ENCODE data around the gene GPR132.
"Not testable (repeated sequence)": the region's sequence is repeated elsewhere in the genome, so short reads cannot be mapped to it uniquely, and the experiment has no call there.

Gene GPR132

DNA sequence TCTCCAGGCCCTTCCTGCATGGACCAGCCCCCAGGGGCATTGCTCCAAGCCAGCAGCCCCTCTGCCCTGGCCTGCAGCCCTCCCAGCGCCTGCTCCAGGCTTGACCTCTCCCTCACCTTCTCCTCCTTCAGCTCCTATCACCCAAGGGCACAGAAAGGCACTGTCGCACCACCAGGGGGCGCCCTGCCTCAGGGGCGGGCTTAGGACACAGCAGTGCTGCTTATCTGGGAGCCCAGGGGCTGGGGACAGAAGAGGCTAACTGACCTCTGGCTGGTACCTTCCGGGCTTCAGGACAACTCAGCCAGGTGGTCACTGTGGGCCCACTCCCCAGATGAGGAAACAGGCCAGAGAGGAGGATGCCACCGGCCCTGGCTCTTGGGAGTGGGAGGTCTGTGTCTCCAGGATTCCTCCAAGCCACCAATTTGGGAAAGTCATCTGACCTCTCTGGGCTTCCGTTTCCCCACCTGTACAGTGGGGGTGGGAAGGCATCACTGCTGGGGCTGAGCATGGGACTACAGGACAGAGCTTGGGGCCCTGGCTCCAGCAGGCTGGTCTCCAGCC lies 25.3 kb upstream of the GPR132 start:
- DNase-seq, result peak; percentile 89

DNA sequence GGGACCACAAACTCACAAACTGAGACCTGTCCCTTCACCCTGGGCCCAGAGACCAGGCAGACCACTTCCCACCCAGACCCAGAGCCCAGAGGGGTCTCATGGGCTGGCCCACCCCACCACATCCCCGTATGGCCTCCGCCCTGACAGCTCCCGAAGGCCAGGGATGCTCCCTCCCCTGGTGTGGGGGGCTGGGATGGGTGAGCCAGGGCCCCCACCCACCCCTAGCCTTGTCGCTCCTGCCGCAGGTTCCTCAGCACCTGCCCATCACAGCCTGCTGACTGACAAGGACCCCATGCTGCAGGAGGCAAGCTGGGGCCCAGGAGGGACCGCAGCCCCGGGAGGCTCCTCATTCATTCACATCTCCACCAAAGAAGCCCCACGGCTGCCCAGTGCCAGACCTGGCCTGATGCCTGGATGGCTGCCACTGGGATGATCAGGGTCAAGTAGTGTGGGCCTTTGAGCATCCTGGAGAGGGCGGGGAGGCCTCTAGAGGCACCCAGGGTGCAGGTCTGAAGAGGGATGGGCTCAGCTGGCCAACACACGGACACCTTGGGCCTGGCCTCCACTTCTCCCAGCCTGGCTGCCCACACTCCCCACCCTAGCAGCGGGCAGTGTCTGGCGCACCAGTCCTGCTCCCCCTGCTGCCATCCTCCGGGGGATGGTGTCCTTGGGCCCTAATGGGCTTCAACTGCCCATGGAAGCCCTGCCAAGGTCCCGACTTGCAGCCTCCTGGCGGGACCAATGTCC lies 24.7 kb upstream of the GPR132 start:
- DNase-seq, result no peak

DNA sequence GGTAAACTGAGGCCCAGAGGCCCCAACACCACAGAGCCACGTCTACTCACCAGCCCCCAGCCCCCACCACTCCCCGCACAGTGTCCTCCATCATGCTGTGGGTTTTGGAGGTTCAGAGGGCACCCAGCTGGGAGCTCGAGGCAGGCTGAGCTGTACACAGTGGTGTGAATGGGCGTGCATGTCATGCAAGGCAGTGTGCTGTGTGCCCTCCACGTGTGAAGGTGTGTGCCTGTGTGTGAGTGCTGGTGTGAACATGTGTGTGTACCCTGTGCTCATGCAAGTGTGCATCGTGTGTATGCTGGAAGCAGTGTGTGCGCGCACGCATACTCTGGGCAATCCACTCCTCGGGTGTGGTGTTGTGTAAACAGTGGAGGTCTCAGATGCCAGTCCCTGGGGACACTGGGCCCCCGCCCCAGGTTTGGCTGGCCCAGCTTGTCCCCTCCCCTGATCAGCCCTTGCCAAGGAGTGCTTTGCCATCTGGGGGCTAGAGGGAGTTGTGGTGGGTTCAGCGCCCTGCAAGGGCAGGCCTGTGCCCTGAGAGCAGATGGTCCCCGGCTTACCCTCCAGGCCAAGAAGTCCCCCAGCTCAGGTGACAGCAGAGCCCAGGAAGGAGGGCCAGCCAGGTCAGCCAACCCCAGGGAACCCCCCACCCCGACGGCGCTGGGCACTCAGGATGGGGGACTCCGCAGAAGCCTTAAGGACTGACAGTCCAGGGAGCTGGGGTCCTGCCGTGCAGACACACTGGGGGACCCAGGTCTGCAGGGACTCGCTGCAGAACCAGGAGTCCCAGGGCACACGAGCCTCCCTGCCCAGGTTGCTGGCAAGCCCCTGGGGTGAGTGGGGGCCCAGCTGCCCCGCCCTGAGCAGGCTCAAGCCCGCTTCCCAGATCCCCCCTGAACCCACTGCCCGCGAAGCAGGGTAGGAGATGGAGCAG lies 23.8 kb upstream of the GPR132 start:
- no peak for DNase-seq

- no peak for DNase-seq
Measured at GRCh38 chr14:105087963-105088811, 23.0 kb upstream of the GPR132 start.

GRCh38 chr14:105087308-105087962 lies 22.2 kb upstream of the GPR132 start:
- no peak for DNase-seq

DNA sequence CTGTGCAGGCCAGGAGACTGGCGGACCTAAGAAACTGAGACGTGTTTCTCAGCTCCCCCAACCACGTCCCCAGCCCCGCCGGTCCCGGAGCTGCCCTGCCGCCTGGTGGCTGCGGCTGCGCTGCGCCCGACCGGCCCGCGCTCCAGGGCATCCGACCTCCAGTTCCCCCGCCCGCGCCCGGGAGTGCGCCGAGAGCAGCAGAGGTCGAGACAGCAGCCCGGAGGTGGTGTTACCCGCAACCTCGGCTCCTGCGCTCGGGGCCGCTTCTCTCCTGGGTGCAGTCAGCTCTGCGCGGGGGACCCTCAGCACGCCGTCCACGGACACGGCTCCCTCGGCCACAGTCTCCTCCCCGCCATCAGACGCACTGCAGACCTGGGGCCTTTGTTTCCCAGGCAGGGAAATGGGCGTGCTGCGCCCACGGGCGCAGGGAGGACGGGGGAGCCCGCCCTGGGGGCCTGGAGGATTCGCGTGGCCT lies 21.6 kb upstream of the GPR132 start:
- peak; percentile 78 for DNase-seq

GRCh38 chr14:105085766-105086165 lies 20.5 kb upstream of the GPR132 start:
- DNase-seq, result no peak

DNA sequence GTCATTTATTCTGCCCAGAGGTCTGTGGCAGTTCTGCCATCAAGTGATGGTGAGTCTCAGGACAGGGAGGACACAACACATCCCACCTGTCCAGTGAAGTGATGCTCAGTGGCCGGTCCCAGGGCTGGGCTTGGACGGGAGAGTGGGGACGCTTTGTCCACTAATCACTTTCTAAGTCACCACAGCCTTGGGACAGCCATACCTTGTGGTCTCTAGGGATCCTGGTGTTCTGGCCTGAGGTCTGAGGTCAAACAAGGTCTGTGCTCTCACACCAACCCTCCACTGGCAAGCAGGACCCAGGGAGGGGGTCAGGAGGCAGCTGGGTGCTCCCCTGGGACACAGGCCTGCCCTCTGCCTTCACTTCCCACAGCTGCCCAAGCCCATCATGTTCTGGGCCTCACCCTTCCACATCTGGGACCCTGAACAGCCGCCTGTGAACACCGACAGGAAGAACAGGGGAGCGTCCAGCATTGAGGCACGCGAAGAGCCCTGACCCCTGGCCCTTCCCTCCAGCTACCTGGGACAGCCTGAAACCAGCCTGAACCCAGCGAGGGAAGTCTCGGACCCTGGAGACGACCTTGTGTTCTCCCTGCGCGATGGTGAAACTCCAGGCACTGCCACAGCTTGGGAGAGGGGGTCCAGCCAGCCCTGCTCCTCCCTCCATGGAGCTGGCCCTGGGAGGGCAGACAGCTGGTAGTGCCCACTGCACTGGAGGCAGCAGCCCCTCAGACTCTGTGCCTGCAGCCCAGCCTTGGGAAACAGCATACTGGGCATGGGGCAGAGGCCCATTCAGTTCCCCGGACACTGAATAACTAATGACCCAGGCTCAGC lies 19.7 kb upstream of the GPR132 start:
- no peak for DNase-seq

DNA sequence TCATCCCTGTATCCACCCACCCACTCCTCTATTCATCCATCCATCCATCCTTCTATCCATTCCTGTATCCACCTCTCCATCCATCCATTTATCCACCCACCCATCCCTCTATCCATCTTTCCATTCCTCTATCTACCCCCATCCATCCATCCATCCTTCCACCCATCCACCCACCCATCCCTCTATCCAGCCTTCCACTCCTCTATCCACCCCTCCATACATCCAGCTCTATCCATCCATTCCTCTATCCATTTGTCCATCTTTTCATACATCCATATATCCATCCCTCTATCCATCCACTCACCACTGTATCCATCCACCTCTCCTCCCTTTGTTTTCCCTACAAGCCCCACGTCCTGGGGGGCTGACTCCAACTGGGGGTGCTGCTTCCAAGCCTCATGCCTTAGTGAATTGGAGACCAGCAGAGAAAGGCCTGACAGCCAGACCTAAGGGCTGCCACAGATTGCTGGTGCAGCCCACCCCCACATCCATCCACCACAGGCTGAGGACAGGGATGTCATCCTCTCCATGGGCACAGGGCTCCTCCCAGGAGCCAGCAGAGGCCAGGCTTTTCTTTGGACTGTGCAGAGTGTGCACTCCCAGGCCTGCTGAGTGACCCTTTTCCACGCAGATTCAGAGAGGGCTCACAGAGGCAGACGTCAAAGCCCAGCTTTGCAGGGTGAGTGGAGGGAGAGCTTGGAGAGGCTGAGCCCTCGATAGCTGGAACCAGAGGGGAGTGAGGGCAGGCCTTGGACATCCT lies 18.9 kb upstream of the GPR132 start:
- DNase-seq, result no peak

DNA sequence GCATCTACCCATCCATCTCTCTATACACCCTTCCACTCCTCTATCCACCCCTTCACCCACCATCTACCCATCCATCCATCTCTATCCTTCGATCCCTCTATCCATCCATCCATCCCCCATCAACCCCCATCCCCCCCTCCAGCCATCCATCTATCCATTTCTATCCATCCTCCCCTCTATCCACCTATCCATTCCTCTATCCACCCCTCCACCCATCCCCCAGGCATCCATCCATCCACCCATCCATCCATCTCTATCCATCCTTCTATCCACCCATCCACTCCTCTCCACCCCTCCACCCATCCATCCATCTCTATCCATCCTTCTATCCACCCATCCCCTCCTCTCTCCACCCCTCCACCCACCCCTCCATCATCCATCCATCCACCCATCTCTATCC lies 17.5 kb upstream of the GPR132 start:
- no peak for DNase-seq

DNA sequence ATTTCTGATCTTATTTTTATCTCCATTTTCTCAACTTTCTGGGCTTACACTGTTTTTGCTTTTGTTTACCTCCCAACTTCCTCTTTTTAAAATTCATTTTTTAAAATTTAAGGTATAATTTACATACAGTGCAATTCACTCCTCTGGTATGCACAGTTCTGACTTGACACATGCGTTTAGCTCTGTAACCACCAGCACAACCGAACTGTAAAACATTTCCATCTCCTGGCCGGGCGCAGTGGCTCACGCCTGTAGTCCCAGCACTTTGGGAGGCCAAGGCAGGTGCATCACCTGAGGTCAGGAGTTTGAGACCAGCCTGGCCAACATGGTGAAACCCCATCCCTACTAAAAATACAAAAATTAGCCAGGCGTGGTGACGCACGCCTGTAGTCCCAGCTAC lies 16.2 kb upstream of the GPR132 start:
- not testable (repeated sequence) for DNase-seq

GRCh38 chr14:105080161-105080560 lies 14.9 kb upstream of the GPR132 start:
- DNase-seq, result no peak

GRCh38 chr14:105078294-105078693 lies 13.1 kb upstream of the GPR132 start:
- no peak for DNase-seq

GRCh38 chr14:105077649-105077995 lies 12.4 kb upstream of the GPR132 start:
- no peak for DNase-seq

DNA sequence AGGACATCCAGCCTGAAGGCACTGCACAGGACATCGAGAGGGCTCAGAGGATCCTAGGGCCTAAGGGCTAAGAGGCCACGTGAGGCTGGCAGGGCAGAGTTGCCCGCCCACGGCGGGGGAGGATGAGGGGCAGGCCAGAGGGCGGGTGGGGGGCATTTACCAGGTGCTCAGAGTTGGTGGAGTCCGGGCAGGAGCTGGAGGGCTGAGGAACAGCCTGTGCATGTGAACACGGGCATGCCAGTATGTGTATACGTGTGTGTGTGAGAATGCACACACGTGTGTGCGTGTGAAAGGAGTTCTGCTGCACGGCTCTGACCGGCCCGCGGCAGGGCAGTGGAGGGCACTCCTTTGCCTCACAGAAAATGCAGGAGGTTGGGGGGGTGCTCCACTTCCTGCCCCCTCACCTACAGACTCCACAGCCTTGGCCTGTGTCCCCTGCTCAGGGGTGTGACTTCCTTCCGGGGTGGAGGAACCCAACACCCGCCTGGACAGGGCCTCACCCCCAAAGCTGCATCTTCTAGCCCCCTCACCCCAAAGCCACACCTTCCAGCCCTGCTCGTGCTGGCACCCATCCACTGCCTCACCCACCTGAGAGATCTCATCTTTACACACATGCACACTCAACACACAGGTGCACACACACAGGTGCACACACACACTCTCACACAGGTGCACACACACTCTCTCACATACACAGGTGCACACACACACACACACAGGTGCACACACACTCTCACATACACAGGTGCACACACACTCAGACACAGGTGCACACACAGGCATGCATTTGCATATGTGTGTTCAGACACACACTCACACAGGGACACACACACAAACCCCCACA lies 11.8 kb upstream of the GPR132 start:
- no peak for DNase-seq

DNA sequence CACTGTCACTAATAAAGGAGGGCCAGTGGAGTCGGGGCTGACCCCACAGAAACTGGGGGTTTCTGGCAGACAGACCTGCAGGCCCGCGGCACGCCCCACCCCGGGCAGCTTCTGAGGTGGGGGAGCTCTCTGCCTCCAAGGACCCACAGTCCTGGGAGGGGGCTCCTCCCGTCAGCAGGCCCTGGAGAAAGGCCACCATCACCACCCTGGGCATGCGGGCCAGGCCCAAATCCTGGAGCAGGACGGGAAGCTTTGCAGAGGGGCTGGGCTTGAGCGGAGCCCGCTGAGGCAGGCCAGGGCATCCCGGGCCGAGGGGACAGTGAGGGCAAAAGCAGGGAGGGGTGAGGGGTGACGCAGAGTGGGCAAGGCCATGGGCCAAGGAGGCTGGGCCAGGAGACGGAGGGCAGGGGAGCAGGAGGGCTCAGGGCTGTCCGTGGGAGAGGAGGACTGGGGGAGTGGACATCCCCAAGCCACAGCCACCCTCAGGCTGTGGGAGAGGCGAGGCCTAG lies 11.1 kb upstream of the GPR132 start:
- DNase-seq, result no peak

- no peak for DNase-seq
Measured at GRCh38 chr14:105075379-105076295, 10.4 kb upstream of the GPR132 start.

DNA sequence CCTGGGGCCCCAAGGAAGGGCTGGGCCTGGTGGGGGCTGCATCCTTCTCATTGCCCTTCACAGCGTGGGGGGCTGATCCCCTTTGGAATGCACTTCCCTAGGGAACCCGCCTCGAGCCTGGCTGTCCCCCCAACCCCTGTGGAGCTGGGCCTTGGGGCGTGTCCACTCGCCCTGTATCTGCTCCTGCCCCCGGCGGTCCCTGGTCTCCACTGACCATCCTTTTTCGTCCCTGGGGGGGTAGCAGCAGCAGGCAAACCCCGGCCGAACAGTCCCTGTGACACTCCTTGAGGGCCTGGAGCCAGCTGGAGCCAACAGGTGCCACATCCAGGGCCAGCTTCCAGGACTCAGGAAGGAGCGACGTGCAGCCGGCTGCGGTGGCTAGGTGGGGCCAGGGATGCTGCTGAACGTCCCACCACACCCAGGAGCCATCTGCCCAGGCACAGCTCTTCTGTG lies 9.4 kb upstream of the GPR132 start:
- no peak for DNase-seq

Measured in T-helper 9 cell (primary cell).